MCF 10A (cell line): ENCODE measurements around the gene FOXN3. TPM values are rescaled to one million over a fixed set of nuclear protein-coding genes. Genes with fewer than 3 reads are reported as not detected.
"Not testable (repeated sequence)": the region's sequence is repeated elsewhere in the genome, so short reads cannot be mapped to it uniquely, and the experiment has no call there.

Experiments
- BruUV-seq: library from RNA; stranded (reverse); fragments of 400-500 nt; replicated peaks from 2 replicates; lab custom pipeline; 2021; lab: Mats Ljungman, UMichigan
- CTCF ChIA-PET: fragments of 300-600 bp; sonication (Branson Sonifier 250); formaldehyde crosslinking; extraction: SDS; loops from one replicate; lab custom pipeline; 2021; ENCODE audit warnings: antibody characterized with exemption, inconsistent platforms; lab: Yijun Ruan, JAX
- POLR2A ChIA-PET: fragments of 300-600, 350-650 bp; sonication (Branson Sonifier 250); formaldehyde crosslinking; extraction: SDS; loops from one replicate; lab custom pipeline; 2020; ENCODE audit warnings: antibody characterized with exemption, inconsistent platforms; lab: Yijun Ruan, JAX
- DNase-seq: peaks from one replicate; pipeline ENCODE4 v3.0.0-alpha.2; 2018; ENCODE audit not compliant: unreplicated experiment
- H3K27ac Mint-ChIP-seq: one replicate; pipeline ENCODE4 v1.8.0; 2022; ENCODE audit warnings: mild to moderate bottlenecking, low read depth, mixed read lengths; ENCODE audit not compliant: unreplicated experiment
- H3K27me3 Mint-ChIP-seq: one replicate; pipeline ENCODE4 v1.8.0; 2022; ENCODE audit warnings: mixed read lengths; ENCODE audit not compliant: insufficient read depth, unreplicated experiment
- H3K36me3 Mint-ChIP-seq: one replicate; pipeline ENCODE4 v1.8.0; 2022; ENCODE audit warnings: mild to moderate bottlenecking, moderate library complexity, mixed read lengths; ENCODE audit not compliant: insufficient read depth, unreplicated experiment
- H3K4me1 Mint-ChIP-seq: one replicate; pipeline ENCODE4 v1.8.0; 2022; ENCODE audit warnings: mixed read lengths; ENCODE audit not compliant: insufficient read depth, unreplicated experiment
- H3K4me3 Mint-ChIP-seq: one replicate; pipeline ENCODE4 v1.8.0; 2022; ENCODE audit warnings: mild to moderate bottlenecking, moderate library complexity, mixed read lengths; ENCODE audit not compliant: unreplicated experiment
- H3K9me3 Mint-ChIP-seq: one replicate; pipeline ENCODE4 v1.8.0; 2022; ENCODE audit warnings: mixed read lengths; ENCODE audit not compliant: unreplicated experiment
- intact Hi-C: fragments of 100-400 bp; cut with micrococcal nuclease; formaldehyde crosslinking; loops from 2 replicates; pipeline ENCODE4 v1.14.1; 2022
- total RNA-seq: library from RNA; stranded (reverse); gene quantifications from 2 replicates; pipeline ENCODE4 v1.2.3, GENCODE V29; 2022
- TF ChIP-seq, protein P1 (sequence below): fragments of 200-600 bp; IDR thresholded peaks from one replicate; pipeline ENCODE4 v1.8.0; 2022; ENCODE audit warnings: antibody characterized with exemption, mild to moderate bottlenecking; ENCODE audit not compliant: unreplicated experiment

Gene FOXN3
- total RNA-seq, 1 experiment from 2014 or later: 27.1 TPM

DNA sequence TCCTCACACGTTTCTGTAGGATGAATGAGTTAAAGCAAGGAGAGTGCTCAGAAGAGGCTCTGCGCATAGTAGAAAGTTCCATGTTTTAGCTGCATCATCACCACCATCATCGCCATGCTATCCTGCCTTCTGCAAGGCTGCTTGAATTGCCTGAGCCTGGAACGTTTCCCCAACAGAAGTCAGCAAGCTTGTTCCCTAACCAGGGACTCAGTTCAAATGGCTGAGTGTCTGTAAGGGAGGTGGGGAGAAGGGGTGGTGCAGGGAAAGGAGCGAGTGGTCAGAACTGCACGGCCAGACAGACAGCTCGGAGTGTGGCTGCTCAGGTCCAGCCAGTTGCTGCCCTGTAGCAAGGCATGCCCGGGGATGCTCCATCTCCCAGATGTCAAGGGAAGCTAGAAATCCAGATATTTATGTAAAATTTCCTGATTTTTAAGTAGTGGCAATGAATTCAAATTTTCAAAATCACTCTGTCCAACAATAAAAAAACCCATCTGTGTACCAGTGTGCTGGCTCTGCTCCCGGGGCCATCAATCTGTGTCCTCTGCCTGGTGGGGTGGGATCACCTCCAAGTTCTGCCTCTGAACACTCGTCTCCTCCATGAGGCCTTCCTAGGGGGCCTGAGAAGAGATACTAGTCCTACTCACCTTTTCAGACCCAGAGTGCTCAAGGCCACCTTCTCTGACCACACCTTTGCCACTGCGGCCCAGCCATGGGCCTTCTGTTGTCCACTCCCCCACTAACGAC is 162.7 kb downstream of the FOXN3 start:
- TF ChIP-seq, protein P1, sequence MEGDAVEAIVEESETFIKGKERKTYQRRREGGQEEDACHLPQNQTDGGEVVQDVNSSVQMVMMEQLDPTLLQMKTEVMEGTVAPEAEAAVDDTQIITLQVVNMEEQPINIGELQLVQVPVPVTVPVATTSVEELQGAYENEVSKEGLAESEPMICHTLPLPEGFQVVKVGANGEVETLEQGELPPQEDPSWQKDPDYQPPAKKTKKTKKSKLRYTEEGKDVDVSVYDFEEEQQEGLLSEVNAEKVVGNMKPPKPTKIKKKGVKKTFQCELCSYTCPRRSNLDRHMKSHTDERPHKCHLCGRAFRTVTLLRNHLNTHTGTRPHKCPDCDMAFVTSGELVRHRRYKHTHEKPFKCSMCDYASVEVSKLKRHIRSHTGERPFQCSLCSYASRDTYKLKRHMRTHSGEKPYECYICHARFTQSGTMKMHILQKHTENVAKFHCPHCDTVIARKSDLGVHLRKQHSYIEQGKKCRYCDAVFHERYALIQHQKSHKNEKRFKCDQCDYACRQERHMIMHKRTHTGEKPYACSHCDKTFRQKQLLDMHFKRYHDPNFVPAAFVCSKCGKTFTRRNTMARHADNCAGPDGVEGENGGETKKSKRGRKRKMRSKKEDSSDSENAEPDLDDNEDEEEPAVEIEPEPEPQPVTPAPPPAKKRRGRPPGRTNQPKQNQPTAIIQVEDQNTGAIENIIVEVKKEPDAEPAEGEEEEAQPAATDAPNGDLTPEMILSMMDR: no peak
- no peaks in the 10 kb centered on the region for H3K9me3 Mint-ChIP-seq
- CTCF ChIA-PET: interaction anchor here (0.6 to 0.7 kb wide), 3 partner anchors 12 to 516 kb away, joined by 3 read pairs; no protein-coding TSS in a partner anchor
- H3K27ac Mint-ChIP-seq: no peak overlapping the region
- H3K27me3 Mint-ChIP-seq: no peaks in the 10 kb centered on the region
- POLR2A ChIA-PET: no interaction called here
- DNase-seq: no peak
- intact Hi-C loops: no loop called here
- H3K36me3 Mint-ChIP-seq: peaks cover 6% of the 10 kb centered on the region
- H3K4me1 Mint-ChIP-seq: no peaks in the 10 kb centered on the region
- H3K4me3 Mint-ChIP-seq: no peak overlapping the region
- no TSS peak for BruUV-seq

DNA sequence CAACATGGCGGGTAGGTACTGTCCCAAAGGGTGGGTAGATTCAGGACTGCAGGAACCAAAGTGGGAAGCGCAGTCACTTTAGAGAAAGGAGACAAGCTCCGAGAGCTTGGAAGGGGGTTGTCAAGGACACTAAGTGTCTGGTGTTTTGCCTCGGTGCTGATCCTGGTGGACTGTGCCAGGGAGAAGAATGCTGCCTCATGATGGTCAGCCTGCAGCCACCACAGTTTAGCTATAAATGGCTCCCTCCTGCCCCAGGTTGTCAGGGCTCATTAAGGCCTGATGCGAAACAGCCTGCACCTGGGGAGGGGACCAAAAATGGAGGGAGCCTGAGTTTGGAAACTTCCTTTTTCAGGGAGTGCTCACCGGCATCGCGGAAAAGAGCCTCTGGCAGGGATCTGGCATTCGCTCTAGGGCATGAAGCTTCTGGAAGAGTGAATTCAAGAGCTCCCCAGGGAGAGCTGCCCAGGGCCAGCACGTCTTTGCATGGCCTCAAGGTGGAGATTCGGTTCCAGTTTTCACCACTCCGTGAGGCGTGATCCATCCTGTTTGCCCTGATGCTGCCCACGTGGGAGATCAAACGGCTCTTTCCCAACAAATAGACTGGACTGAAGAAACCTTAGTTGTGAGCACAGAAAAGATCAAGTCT is 164.0 kb downstream of the FOXN3 start:
- intact Hi-C loops: no loop called here
- H3K9me3 Mint-ChIP-seq: no peaks in the 10 kb centered on the region
- H3K4me3 Mint-ChIP-seq: no peak overlapping the region
- peaks cover 6% of the 10 kb centered on the region for H3K36me3 Mint-ChIP-seq
- no TSS peak for BruUV-seq
- CTCF ChIA-PET: interaction anchor here (0.9 to 1.3 kb wide), 2 partner anchors 10 to 12 kb away, joined by 3 to 4 read pairs; no protein-coding TSS in a partner anchor
- no peaks in the 10 kb centered on the region for H3K4me1 Mint-ChIP-seq
- POLR2A ChIA-PET: interaction anchor here (0.7 kb wide), 1 partner anchor 508 kb away, joined by 3 read pairs; no protein-coding TSS in a partner anchor
- DNase-seq: peak; percentile 17
- no peaks in the 10 kb centered on the region for H3K27me3 Mint-ChIP-seq
- no peak overlapping the region for H3K27ac Mint-ChIP-seq
- TF ChIP-seq, protein P1: no peak

DNA sequence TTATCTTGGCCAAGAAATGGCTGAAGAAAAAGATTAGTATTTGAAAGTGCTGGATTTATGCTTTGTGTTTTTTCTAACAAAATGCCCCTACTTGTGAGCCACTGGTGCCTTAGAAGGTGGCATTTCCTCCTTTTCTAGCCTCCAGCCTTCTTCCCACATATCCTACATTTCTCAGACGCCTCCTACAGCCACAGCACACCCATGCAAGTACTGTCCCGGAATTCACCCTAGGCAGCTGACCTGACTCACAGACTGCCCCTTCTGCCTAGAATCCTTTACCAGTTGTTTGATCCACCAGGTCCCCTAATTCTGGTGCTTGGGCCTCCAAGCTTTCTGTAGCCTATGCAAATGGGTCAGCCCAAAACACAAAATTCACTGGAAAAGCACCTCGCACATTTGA is 166.0 kb downstream of the FOXN3 start:
- Mint-ChIP-seq H3K9me3 (no peaks in the 10 kb centered on the region), H3K4me3 (no peak overlapping the region), H3K27ac (no peak overlapping the region), H3K4me1 (no peaks in the 10 kb centered on the region), H3K36me3 (no peaks in the 10 kb centered on the region), H3K27me3 (no peaks in the 10 kb centered on the region)
- ChIA-PET POLR2A (no interaction called here), CTCF (interaction anchor here (0.5 kb wide), 1 partner anchor 50 kb away, joined by 3 read pairs; no protein-coding TSS in a partner anchor)
- intact Hi-C loops: no loop called here
- no peak for DNase-seq
- BruUV-seq: no TSS peak
- TF ChIP-seq, protein P1: no peak

DNA sequence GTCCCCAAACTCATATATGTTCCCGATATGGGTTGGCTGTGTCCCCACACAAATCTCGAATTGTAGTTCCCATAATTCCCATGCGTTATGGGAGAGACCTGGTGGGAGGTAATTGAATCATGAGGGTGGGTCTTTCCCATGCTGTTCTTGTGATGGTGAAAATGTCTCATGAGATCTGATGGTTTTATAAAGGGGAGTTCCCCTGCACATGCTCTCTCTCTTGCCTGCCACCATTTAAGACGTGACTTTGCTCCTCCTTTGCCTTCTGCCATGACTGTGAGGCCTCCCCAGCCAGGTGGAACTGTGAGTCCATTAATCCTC is 166.4 kb downstream of the FOXN3 start:
- H3K27me3 Mint-ChIP-seq, H3K4me1 Mint-ChIP-seq, H3K9me3 Mint-ChIP-seq, H3K36me3 Mint-ChIP-seq, H3K4me3 Mint-ChIP-seq, H3K27ac Mint-ChIP-seq, intact Hi-C loops, DNase-seq, POLR2A ChIA-PET, BruUV-seq, CTCF ChIA-PET: not testable (repeated sequence)
